HCT116 (cell line): ENCODE results near the gene MTFR2. TPM values are rescaled to one million over a fixed set of nuclear protein-coding genes. Genes with fewer than 3 reads are reported as not detected.
A peak's percentile ranks its signal among the peaks of the same experiment; 100 is the strongest.

Experiments
- ATAC-seq: fragments of 200-7000 bp; cut with Tn5 transposase; 2 replicates; pipeline ENCODE4 v1.9.1; 2020; ENCODE audit warnings: mild to moderate bottlenecking, moderate library complexity
- BruUV-seq: library from RNA; stranded (reverse); fragments of 400-500 nt; replicated peaks from 2 replicates; lab custom pipeline; 2021; lab: Mats Ljungman, UMichigan
- CTCF ChIA-PET: fragments of 300-600 bp; sonication (Branson Sonifier 250); formaldehyde crosslinking; loops from one replicate; lab custom pipeline; 2021; ENCODE audit warnings: antibody characterized with exemption; lab: Charles Lee
- POLR2A ChIA-PET: fragments of 300-600, 350-600 bp; sonication (Branson Sonifier 250); formaldehyde crosslinking; loops from one replicate; lab custom pipeline; 2021; ENCODE audit warnings: antibody characterized with exemption; lab: Charles Lee
- RAD21 ChIA-PET, 2 experiments: fragments of 300-600 bp; sonication (Branson Sonifier 250); formaldehyde crosslinking; loops; one replicate each; lab custom pipeline; 2023; ENCODE audit warnings: low total read pairs in 2 of 2; ENCODE audit not compliant: uncharacterized antibody in 2 of 2, unreplicated experiment in 2 of 2, low non-redundant PET in 1 of 2; lab: Charles Lee
- DNase-seq: peaks from one replicate; pipeline ENCODE4 v3.0.0-alpha.2; 2010; ENCODE audit warnings: low read depth, low spot score
- H2AFZ ChIP-seq: fragments of 200-600 bp; shearing (Covaris generic), sonication (generic); 2 replicates; pipeline ENCODE4 v1.6.1; 2017; ENCODE audit warnings: low read depth, mixed run types, mixed read lengths, antibody characterized with exemption, low read length; ENCODE audit not compliant: poor library complexity, severe bottlenecking
- H3K27ac ChIP-seq: 2 replicates; pipeline ENCODE4 v1.5.1; 2012; ENCODE audit warnings: low read depth, low read length
- H3K27me3 ChIP-seq: fragments of 200-600 bp; sonication (generic); 2 replicates; pipeline ENCODE4 v1.6.1; 2016; ENCODE audit warnings: mixed run types, low read length, mixed read lengths; ENCODE audit not compliant: insufficient read depth
- H3K36me3 ChIP-seq, 2 experiments: fragments of 200-500 bp in 1 of 2; fragments of 200-600 bp in 1 of 2; sonication (Bioruptor generic) in 1 of 2; sonication (generic) in 1 of 2; 2 replicates each; pipeline versions ENCODE4 v1.5.1 to v1.6.1; 2014 to 2016; ENCODE audit warnings: low read length in 2 of 2, inconsistent platforms in 1 of 2, mixed read lengths in 1 of 2, mixed run types in 1 of 2; ENCODE audit not compliant: insufficient read depth in 2 of 2, control insufficient read depth in 1 of 2
- H3K4me1 ChIP-seq, 2 experiments: fragments of 200-600 bp in 1 of 2; sonication (generic) in 1 of 2; 2 replicates each; pipeline versions ENCODE4 v1.5.1 to v1.6.1; 2012 to 2017; ENCODE audit warnings: low read length in 2 of 2, inconsistent platforms in 1 of 2, mild to moderate bottlenecking in 1 of 2, mixed read lengths in 1 of 2, mixed run types in 1 of 2, moderate library complexity in 1 of 2; ENCODE audit not compliant: insufficient read depth in 2 of 2, control insufficient read depth in 1 of 2
- H3K4me2 ChIP-seq: fragments of 200-600 bp; sonication (generic); 2 replicates; pipeline ENCODE4 v1.6.1; 2017; ENCODE audit warnings: mixed run types, low read length, mixed read lengths
- H3K4me3 ChIP-seq, 2 experiments: fragments of 200-600 bp in 1 of 2; sonication (generic) in 1 of 2; replicated peaks in 1 of 2; 2 replicates each; pipeline ENCODE4 v1.5.1; 2011 to 2016; ENCODE audit warnings: low read length in 2 of 2, control low read depth in 1 of 2, low read depth in 1 of 2, mild to moderate bottlenecking in 1 of 2, mixed read lengths in 1 of 2, mixed run types in 1 of 2
- H3K79me2 ChIP-seq: fragments of 200-600 bp; sonication (generic); 2 replicates; pipeline ENCODE4 v1.6.1; 2017; ENCODE audit warnings: mild to moderate bottlenecking, mixed run types, low read length, moderate library complexity, mixed read lengths; ENCODE audit not compliant: insufficient read depth
- H3K9ac ChIP-seq: fragments of 200-600 bp; sonication (generic); 2 replicates; pipeline ENCODE4 v1.6.1; 2016; ENCODE audit warnings: low read length, mixed read lengths
- H3K9me2 ChIP-seq: fragments of 200-600 bp; sonication (generic), shearing (Covaris generic); 2 replicates; pipeline ENCODE4 v1.6.1; 2017; ENCODE audit warnings: mixed run types, mild to moderate bottlenecking, moderate library complexity; ENCODE audit not compliant: insufficient read depth
- H3K9me3 ChIP-seq, 2 experiments: fragments of 200-500 bp in 1 of 2; fragments of 200-600 bp in 1 of 2; sonication (Bioruptor generic) in 1 of 2; sonication (generic) in 1 of 2; 2 replicates each; pipeline ENCODE4 v1.6.1; 2014 to 2017; ENCODE audit warnings: low read length in 2 of 2, mixed read lengths in 2 of 2, inconsistent platforms in 1 of 2, low read depth in 1 of 2, mild to moderate bottlenecking in 1 of 2, mixed run types in 1 of 2, moderate library complexity in 1 of 2; ENCODE audit not compliant: control insufficient read depth in 1 of 2, insufficient read depth in 1 of 2
- H4K20me1 ChIP-seq: fragments of 200-600 bp; sonication (generic), shearing (Covaris generic); 2 replicates; pipeline ENCODE4 v1.6.1; 2017; ENCODE audit warnings: mixed run types, mild to moderate bottlenecking, moderate library complexity; ENCODE audit not compliant: insufficient read depth
- EGR1 ChIP-seq: IDR thresholded peaks from 2 replicates; pipeline ENCODE4 v1.6.1; 2012; ENCODE audit warnings: low read depth
- FOSL1 ChIP-seq: IDR thresholded peaks from 2 replicates; pipeline ENCODE4 v1.6.1; 2012; ENCODE audit warnings: low read depth
- MAX ChIP-seq: IDR thresholded peaks from 2 replicates; pipeline ENCODE4 v1.6.1; 2012
- SIN3A ChIP-seq: IDR thresholded peaks from 2 replicates; pipeline ENCODE4 v1.6.1; 2012; ENCODE audit warnings: low read depth
- YY1 ChIP-seq: IDR thresholded peaks from 2 replicates; pipeline ENCODE4 v1.6.1; 2011; ENCODE audit warnings: low read length, low read depth, moderate library complexity, mild to moderate bottlenecking; ENCODE audit not compliant: insufficient replicate concordance; ENCODE audit errors: extremely low read depth
- intact Hi-C: fragments of 100-400 bp; cut with micrococcal nuclease; formaldehyde crosslinking; loops from 2 replicates; pipeline ENCODE4 v1.10.0; 2022
- total RNA-seq: library from RNA; stranded (reverse); gene quantifications from one replicate; pipeline ENCODE4 v1.2.1, GENCODE V29; 2021; ENCODE audit not compliant: unreplicated experiment
- TF ChIP-seq, protein P1 (sequence below), 3 experiments: fragments of 200-600 bp in 1 of 3; sonication (generic) in 1 of 3; IDR thresholded peaks in 2 of 3; conservative IDR thresholded peaks in 1 of 3; 2 replicates each; pipeline ENCODE4 v1.5.1; 2012 to 2017; ENCODE audit warnings: low read depth in 2 of 3, low read length in 2 of 3, antibody characterized with exemption in 1 of 3, borderline replicate concordance in 1 of 3, control low read depth in 1 of 3, mild to moderate bottlenecking in 1 of 3, mixed read lengths in 1 of 3, mixed run types in 1 of 3, moderate library complexity in 1 of 3; ENCODE audit not compliant: insufficient read depth in 1 of 3

The MTFR2 gene
- total RNA-seq, 1 experiment from 2014 or later = 13.2 TPM

DNA sequence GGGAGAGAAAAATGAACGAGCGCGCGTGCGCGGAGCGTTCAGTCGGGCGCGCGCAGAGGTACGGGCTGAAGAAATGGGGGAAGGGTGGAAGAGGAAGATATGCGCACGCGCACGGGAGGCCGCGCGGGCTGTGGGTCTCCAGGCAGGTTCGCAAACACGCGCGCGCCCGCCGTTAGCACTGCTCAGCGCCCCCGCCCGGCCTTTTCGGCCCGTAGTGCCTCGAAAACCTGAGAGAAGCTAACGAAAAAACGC, 39.1 kb upstream of the MTFR2 start:
- Histone ChIP-seq H2AFZ (no peak overlapping the region), H3K4me1 (peaks cover 9 to 26% of the 10 kb centered on the region in 2 experiments), H3K27ac (peak overlapping the region; percentile 98), H3K9me2 (no peaks in the 10 kb centered on the region), H3K4me3 (peak overlapping the region; percentile 81 to 99), H3K79me2 (peaks cover 54% of the 10 kb centered on the region), H3K4me2 (peak overlapping the region; percentile 82), H4K20me1 (peaks cover 40% of the 10 kb centered on the region), H3K36me3 (peaks cover 0 to 9% of the 10 kb centered on the region in 2 experiments; a peak in 1 of 4 replicates), H3K9ac (peak overlapping the region; percentile 98), H3K9me3 (no peaks in the 10 kb centered on the region), H3K27me3 (no peaks in the 10 kb centered on the region)
- BruUV-seq = TSS peak; percentile 64
- ChIA-PET CTCF (interaction anchor here (1.0 to 1.2 kb wide), 2 partner anchors 29 to 380 kb away, joined by 3 read pairs; no protein-coding TSS in a partner anchor), RAD21 (no interaction called here), POLR2A (interaction anchor here (0.7 to 3.3 kb wide), 15 partner anchors 7 to 503 kb away, joined by 3 to 31 read pairs (median 4); partner anchors contain the start of genes MAP3K5, MAP7 and MTFR2)
- ATAC-seq (peak; percentile 75), DNase-seq (peak; percentile 76)
- TF ChIP-seq, protein P1, sequence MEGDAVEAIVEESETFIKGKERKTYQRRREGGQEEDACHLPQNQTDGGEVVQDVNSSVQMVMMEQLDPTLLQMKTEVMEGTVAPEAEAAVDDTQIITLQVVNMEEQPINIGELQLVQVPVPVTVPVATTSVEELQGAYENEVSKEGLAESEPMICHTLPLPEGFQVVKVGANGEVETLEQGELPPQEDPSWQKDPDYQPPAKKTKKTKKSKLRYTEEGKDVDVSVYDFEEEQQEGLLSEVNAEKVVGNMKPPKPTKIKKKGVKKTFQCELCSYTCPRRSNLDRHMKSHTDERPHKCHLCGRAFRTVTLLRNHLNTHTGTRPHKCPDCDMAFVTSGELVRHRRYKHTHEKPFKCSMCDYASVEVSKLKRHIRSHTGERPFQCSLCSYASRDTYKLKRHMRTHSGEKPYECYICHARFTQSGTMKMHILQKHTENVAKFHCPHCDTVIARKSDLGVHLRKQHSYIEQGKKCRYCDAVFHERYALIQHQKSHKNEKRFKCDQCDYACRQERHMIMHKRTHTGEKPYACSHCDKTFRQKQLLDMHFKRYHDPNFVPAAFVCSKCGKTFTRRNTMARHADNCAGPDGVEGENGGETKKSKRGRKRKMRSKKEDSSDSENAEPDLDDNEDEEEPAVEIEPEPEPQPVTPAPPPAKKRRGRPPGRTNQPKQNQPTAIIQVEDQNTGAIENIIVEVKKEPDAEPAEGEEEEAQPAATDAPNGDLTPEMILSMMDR (IDR thresholded peaks at IDR 0.05 in 2 of 3, conservative IDR thresholded peaks at IDR 0.05 in 1 of 3; ENCODE audit: borderline replicate concordance in 1 of 3, insufficient read depth in 1 of 3, low read depth in 2 of 3, low read length in 2 of 3) = no peak
- TF ChIP-seq SIN3A = no peak
- peak; percentile 36 for TF ChIP-seq MAX
- TF ChIP-seq YY1 = peak; percentile 84
- TF ChIP-seq EGR1 = no peak
- TF ChIP-seq FOSL1 = no peak
- intact Hi-C loops = loop anchor here (1.0 to 10.0 kb wide), 3 partner anchors 39 to 794 kb away; partner anchors contain the start of genes AHI1, MAP7 and MTFR2
